K562 treated with DMSO at 1 percent for 12 hours (cell line): Measurements from ENCODE around the gene CD58. TPM values are rescaled to one million over a fixed set of nuclear protein-coding genes. Genes with fewer than 3 reads are reported as not detected.

Source experiments
- total RNA-seq: library from RNA; unstranded; fragments of 300-600 nt; gene quantifications from 2 replicates; pipeline ENCODE4 v1.2.3, GENCODE V29; 2022; ENCODE audit not compliant: insufficient read depth

Gene CD58
- 14.8 and 31.0 TPM in 2 replicates for total RNA-seq

GRCh38 chr1:116570358-116571214 is at the start of gene CD58:
Gene CD58, minus strand, starts transcription at chr1:116571026. Its CDS starts 54 bp downstream, at chr1:116570972.

Other genes starting within 250 kb of the CD58 start
- 137 and 244 TPM in 2 replicates for gene ATP1A1, start 197.8 kb downstream of the CD58 start, total RNA-seq
- 4.2 and 15.6 TPM in 2 replicates for gene IGSF3, start 96.7 kb upstream of the CD58 start, total RNA-seq
- gene CD2, start 183.4 kb upstream of the CD58 start, total RNA-seq: not detected in 2 replicates